CD4-positive, CD25-positive, alpha-beta regulatory T cell (primary cell): ENCODE results near the gene GMDS. TPM values are rescaled to one million over a fixed set of nuclear protein-coding genes. Genes with fewer than 3 reads are reported as not detected.

ENCODE experiments used
- ATAC-seq, 2 donors: fragments of 150-1000 bp; cut with Tn5 transposase; one replicate each; pipeline ENCODE4 v1.10.0; 2021; ENCODE audit warnings: low read depth in 2 of 2, moderate number of reproducible peaks in 2 of 2, moderate library complexity in 1 of 2
- DNase-seq, 3 donors: peaks; one replicate each; pipeline versions ENCODE4 v3.0.0 to v3.0.0-alpha.2; 2012 to 2022; ENCODE audit warnings: mixed read lengths in 1 of 3
- H3K27ac ChIP-seq: one replicate; pipeline ENCODE4 v1.7.0; 2013; ENCODE audit warnings: mild to moderate bottlenecking, low read length; ENCODE audit not compliant: insufficient read depth, poor library complexity, severe bottlenecking
- H3K27me3 ChIP-seq: one replicate; pipeline ENCODE4 v1.7.0; 2013; ENCODE audit warnings: low read length; ENCODE audit not compliant: control insufficient read depth, insufficient read depth
- H3K36me3 ChIP-seq: one replicate; pipeline ENCODE4 v1.7.0; 2013; ENCODE audit warnings: mild to moderate bottlenecking, low read length, moderate library complexity; ENCODE audit not compliant: control insufficient read depth, insufficient read depth
- H3K4me1 ChIP-seq: 2 replicates; pipeline ENCODE4 v1.7.0; 2013; ENCODE audit warnings: mild to moderate bottlenecking, low read length; ENCODE audit not compliant: insufficient read depth, control insufficient read depth, poor library complexity, severe bottlenecking
- H3K4me3 ChIP-seq: one replicate; pipeline ENCODE4 v1.7.0; 2013; ENCODE audit warnings: low read depth, mild to moderate bottlenecking, low read length, moderate library complexity
- H3K9me3 ChIP-seq, 2 experiments: 1 replicate in 1 of 2; 2 replicates in 1 of 2; pipeline ENCODE4 v1.7.0; 2013; ENCODE audit warnings: low read length in 2 of 2, mild to moderate bottlenecking in 1 of 2, moderate library complexity in 1 of 2; ENCODE audit not compliant: control insufficient read depth in 2 of 2
- H3K27ac Mint-ChIP-seq, 3 donors: one replicate each; pipeline ENCODE4 v1.8.0; 2020 to 2022; ENCODE audit warnings: mild to moderate bottlenecking in 3 of 3, mixed read lengths in 3 of 3, moderate library complexity in 2 of 3
- H3K27me3 Mint-ChIP-seq: one replicate; pipeline ENCODE4 v1.8.0; 2022; ENCODE audit warnings: mild to moderate bottlenecking, mixed read lengths
- H3K36me3 Mint-ChIP-seq: one replicate; pipeline ENCODE4 v1.8.0; 2020; ENCODE audit warnings: mixed read lengths
- H3K4me1 Mint-ChIP-seq, 4 donors: one replicate each; pipeline ENCODE4 v1.8.0; 2020 to 2022; ENCODE audit warnings: mixed read lengths in 4 of 4, mild to moderate bottlenecking in 1 of 4
- H3K4me3 Mint-ChIP-seq, 4 donors: one replicate each; pipeline ENCODE4 v1.8.0; 2020 to 2022; ENCODE audit warnings: mild to moderate bottlenecking in 4 of 4, mixed read lengths in 4 of 4, moderate library complexity in 3 of 4
- H3K9me3 Mint-ChIP-seq, 7 donors: one replicate each; pipeline ENCODE4 v1.8.0; 2020 to 2022; ENCODE audit warnings: mixed read lengths in 7 of 7, mild to moderate bottlenecking in 3 of 7, moderate library complexity in 2 of 7
- polyA plus RNA-seq, 4 donors: library from polyadenylated mRNA; unstranded; fragments of 300-500 nt; fragmentation: Illumina TruSeq; gene quantifications; one replicate each; pipeline ENCODE4 v1.2.3, GENCODE V29; 2021
- total RNA-seq: library from RNA; stranded (reverse); gene quantifications from one replicate; pipeline ENCODE4 v1.2.3, GENCODE V29; 2022

The GMDS gene
- total and polyA plus RNA-seq, 5 donors from 2014 or later = 17.5 to 23.9 (median 20.2) TPM

DNA sequence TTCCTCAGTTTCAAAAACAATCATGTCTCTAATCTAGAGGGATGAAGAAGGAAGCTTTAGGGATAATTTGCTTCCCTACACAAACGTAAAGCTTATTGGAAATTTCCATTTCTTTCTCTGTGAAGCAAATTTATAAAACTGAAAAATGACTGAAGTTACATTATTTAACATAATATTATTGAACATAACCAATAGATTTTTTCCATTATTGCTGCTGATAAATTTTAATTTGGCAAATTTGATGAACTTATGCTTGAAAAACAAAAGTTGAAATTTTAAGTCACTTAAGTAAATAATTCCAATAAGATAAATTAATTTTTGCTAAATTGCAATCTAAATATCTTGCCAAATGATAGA lies 140.9 kb downstream of the GMDS start:
- no peak for ATAC-seq
- Histone ChIP-seq H3K36me3 (no peaks in the 10 kb centered on the region), H3K27me3 (no peaks in the 10 kb centered on the region), H3K27ac (no peak overlapping the region), H3K9me3 (no peaks in the 10 kb centered on the region), H3K4me1 (no peaks in the 10 kb centered on the region), H3K4me3 (no peak overlapping the region)
- H3K27ac Mint-ChIP-seq = no peak overlapping the region
- no peak overlapping the region for H3K4me3 Mint-ChIP-seq
- H3K4me1 Mint-ChIP-seq = peaks cover 0 to 2% (median 0%) of the 10 kb centered on the region in 4 donors
- H3K27me3 Mint-ChIP-seq = no peaks in the 10 kb centered on the region
- no peak for DNase-seq
- H3K9me3 Mint-ChIP-seq = no peaks in the 10 kb centered on the region
- peaks cover 9% of the 10 kb centered on the region for H3K36me3 Mint-ChIP-seq

DNA sequence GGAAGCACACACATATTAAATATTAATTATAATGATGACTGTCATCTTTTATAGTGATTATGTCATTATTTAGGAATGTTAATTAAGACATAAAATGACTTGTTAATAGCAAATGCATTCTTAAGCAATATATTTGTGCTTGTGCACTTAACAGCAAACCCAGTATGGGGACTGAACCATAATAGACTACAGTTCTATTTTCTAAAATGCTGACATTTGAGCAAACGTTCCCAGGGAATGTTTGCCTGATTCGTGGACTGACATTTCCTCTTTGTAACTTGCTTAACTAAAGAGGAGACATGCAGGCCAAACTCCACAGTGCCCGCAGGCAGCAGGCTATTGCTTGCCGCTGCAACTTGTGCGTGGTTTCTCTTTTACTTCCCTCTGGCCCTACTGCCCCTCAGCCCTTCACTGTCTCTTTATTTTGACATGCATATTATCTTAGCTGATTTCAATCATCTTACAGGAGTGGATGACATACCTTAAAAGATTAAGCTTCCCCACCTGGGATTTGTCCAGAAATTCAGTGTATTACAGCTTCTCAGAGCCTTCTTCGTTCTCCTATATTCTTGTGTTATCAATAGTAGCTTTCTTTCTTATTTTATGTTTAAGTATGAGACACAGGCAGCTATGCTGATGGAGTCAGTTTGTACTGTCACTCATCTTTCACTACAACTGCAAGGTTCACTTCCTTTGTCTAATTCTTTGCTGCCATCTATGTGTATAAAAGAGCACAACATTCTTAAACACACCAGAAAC lies 141.5 kb downstream of the GMDS start:
- peak in 2 of 3 donors; percentile 30 to 51 for DNase-seq
- Histone ChIP-seq H3K9me3 (no peaks in the 10 kb centered on the region), H3K27ac (no peak overlapping the region), H3K4me1 (no peaks in the 10 kb centered on the region), H3K4me3 (no peak overlapping the region), H3K27me3 (no peaks in the 10 kb centered on the region), H3K36me3 (no peaks in the 10 kb centered on the region)
- peaks cover 5% of the 10 kb centered on the region for H3K36me3 Mint-ChIP-seq
- ATAC-seq = no peak
- no peaks in the 10 kb centered on the region for H3K4me1 Mint-ChIP-seq
- no peaks in the 10 kb centered on the region for H3K27me3 Mint-ChIP-seq
- H3K4me3 Mint-ChIP-seq = no peak overlapping the region
- no peaks in the 10 kb centered on the region for H3K9me3 Mint-ChIP-seq
- H3K27ac Mint-ChIP-seq = no peak overlapping the region

DNA sequence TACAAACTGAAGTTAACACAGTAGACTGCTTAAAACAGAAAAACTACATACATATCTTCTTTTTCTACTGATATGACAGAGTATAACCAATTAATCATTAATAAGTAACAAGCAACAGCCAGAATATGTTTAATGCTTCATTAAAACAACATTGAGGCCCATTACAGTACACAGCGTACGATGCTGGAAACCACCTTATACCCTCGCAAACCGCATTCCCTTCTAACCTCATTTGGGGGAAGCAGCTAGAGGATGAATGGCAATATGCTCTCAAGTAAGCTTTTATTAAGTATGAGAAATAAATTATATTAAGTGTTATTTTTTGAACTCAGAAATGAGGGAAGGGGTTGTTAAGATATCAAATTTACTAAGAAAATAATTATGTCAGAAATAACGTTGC lies 142.4 kb downstream of the GMDS start:
- DNase-seq = no peak
- no peak for ATAC-seq

DNA sequence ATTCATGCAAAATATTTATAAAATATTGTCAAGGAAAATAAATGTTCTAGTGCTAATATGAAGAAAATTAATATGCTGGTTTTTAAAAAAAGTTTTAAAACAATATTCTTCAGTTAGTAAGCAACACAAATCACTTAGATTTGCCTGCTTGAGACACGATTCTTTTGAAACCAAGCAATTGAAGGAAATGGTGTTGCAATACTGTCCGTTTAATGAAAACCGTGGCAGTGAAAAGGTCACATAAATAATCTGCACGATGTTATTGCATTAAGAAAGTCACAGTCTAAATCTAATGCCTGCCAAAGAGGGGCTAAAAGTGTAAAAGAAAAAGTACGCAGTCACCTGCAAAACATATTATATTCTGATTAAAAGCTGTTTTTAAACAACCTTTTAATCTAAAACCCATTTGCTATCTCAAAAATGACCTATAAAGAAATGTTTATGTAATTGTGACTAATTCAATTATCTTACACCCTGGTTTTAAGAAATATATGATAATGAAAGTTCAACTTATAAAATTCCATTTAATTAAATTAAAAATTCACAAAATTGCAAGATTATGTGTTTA lies 143.0 kb downstream of the GMDS start:
- Mint-ChIP-seq H3K27me3 (no peaks in the 10 kb centered on the region), H3K36me3 (no peaks in the 10 kb centered on the region), H3K27ac (no peak overlapping the region), H3K4me1 (no peaks in the 10 kb centered on the region), H3K4me3 (no peak overlapping the region), H3K9me3 (no peaks in the 10 kb centered on the region)
- Histone ChIP-seq H3K36me3 (no peaks in the 10 kb centered on the region), H3K27ac (no peak overlapping the region), H3K27me3 (no peaks in the 10 kb centered on the region), H3K9me3 (no peaks in the 10 kb centered on the region), H3K4me1 (no peaks in the 10 kb centered on the region), H3K4me3 (no peak overlapping the region)
- ATAC-seq (no peak), DNase-seq (no peak)

More for the DNA sequence above, 142.4 kb downstream of the GMDS start:
- Mint-ChIP-seq H3K9me3 (no peaks in the 10 kb centered on the region), H3K4me1 (no peaks in the 10 kb centered on the region), H3K27ac (no peak overlapping the region), H3K27me3 (no peaks in the 10 kb centered on the region), H3K4me3 (no peak overlapping the region), H3K36me3 (no peaks in the 10 kb centered on the region)
- Histone ChIP-seq H3K27ac (no peak overlapping the region), H3K4me3 (no peak overlapping the region), H3K36me3 (no peaks in the 10 kb centered on the region), H3K4me1 (no peaks in the 10 kb centered on the region), H3K9me3 (no peaks in the 10 kb centered on the region), H3K27me3 (no peaks in the 10 kb centered on the region)

DNA sequence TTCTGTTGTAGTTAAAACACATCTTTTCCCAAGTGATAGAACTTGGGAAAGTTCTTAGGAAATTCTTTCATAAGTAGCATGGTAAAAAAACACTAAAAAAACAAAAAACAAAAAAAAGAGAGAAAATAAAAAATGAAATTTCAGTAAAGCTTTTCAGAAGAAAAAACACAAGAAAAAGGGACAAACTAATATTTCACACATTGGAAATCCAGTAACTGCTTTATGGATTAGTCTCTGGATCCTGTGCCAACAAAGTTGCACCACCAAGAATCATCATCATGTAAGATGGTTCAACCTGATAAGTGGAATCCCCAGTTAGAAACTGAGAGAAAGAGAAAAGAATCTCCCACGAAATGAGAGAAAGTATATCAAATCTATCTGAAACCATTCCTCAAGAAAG lies 144.2 kb downstream of the GMDS start:
- no peak overlapping the region for H3K27ac Mint-ChIP-seq
- Histone ChIP-seq H3K36me3 (no peaks in the 10 kb centered on the region), H3K27me3 (no peaks in the 10 kb centered on the region), H3K4me1 (no peaks in the 10 kb centered on the region), H3K9me3 (no peaks in the 10 kb centered on the region), H3K27ac (no peak overlapping the region), H3K4me3 (no peak overlapping the region)
- no peaks in the 10 kb centered on the region for H3K9me3 Mint-ChIP-seq
- no peaks in the 10 kb centered on the region for H3K36me3 Mint-ChIP-seq
- no peaks in the 10 kb centered on the region for H3K4me1 Mint-ChIP-seq
- ATAC-seq (no peak), DNase-seq (no peak)
- no peaks in the 10 kb centered on the region for H3K27me3 Mint-ChIP-seq
- H3K4me3 Mint-ChIP-seq = no peak overlapping the region

DNA sequence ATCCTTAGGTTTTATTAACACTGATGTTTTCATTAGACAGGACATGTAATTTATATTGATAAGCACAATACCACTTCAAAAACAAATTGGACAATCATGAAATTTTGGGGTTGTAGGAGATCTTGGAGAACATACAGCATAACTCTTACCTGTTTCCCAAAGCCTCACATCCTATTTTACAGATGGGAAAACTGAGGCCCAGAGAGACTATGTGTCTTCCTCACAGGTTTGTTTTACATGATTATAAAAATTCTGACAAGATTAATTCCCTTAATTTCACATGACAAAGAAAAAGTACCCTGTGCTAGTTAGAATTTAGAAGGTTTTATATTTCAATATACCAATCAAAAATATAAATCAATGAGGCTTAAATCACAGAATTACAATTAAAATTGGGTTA lies 145.5 kb downstream of the GMDS start:
- Mint-ChIP-seq H3K4me3 (no peak overlapping the region), H3K27ac (no peak overlapping the region), H3K27me3 (no peaks in the 10 kb centered on the region), H3K9me3 (no peaks in the 10 kb centered on the region), H3K36me3 (no peaks in the 10 kb centered on the region), H3K4me1 (no peaks in the 10 kb centered on the region)
- Histone ChIP-seq H3K27ac (no peak overlapping the region), H3K36me3 (no peaks in the 10 kb centered on the region), H3K4me1 (no peaks in the 10 kb centered on the region), H3K27me3 (no peaks in the 10 kb centered on the region), H3K9me3 (no peaks in the 10 kb centered on the region), H3K4me3 (no peak overlapping the region)
- ATAC-seq (no peak), DNase-seq (no peak)

DNA sequence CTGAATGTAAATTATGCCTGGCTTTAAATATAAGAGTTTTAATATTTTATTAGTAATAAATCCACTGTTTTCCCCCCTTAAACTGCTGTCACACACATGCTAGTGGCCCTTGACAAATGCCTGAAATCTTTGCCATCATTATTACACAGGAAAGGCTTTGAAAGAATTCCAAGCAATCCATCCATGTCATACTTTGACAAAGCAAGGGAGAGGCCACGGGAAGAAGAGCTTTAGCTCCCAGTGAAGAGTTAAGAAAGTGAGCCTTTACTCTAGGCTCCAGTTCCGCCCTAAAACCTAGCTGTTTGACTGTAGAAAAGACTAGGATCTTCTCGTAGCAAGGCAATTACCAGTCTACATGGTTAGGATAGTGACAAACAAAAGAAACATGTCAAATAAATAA lies 147.9 kb downstream of the GMDS start:
- no peaks in the 10 kb centered on the region for H3K27me3 Mint-ChIP-seq
- no peaks in the 10 kb centered on the region for H3K4me1 Mint-ChIP-seq
- Histone ChIP-seq H3K4me3 (no peak overlapping the region), H3K27me3 (no peaks in the 10 kb centered on the region), H3K36me3 (no peaks in the 10 kb centered on the region), H3K4me1 (no peaks in the 10 kb centered on the region), H3K9me3 (no peaks in the 10 kb centered on the region), H3K27ac (no peak overlapping the region)
- ATAC-seq (no peak), DNase-seq (no peak)
- H3K4me3 Mint-ChIP-seq = no peak overlapping the region
- H3K9me3 Mint-ChIP-seq = no peaks in the 10 kb centered on the region
- H3K27ac Mint-ChIP-seq = no peak overlapping the region
- peaks cover 6% of the 10 kb centered on the region for H3K36me3 Mint-ChIP-seq

DNA sequence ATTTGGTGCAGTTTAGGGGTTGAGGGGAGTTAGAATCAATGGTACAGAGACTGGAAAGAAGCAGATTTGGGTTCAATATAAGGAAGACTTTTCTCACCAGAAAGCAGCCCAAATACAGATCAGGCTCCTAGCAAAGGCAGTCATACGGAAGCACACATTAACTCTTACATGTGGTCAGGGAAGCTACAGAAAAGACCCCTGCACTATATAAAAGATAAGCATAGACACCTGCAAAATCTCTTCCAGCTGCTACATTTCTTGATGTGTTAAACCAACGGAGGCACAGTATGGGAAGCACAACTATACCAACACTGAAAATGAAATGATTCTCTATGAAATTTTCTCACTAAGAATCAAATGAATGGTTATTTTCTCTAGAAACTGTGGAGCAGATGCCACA lies 150.8 kb downstream of the GMDS start:
- Mint-ChIP-seq H3K36me3 (peaks cover 14% of the 10 kb centered on the region), H3K9me3 (no peaks in the 10 kb centered on the region), H3K27ac (no peak overlapping the region), H3K27me3 (no peaks in the 10 kb centered on the region), H3K4me3 (no peak overlapping the region), H3K4me1 (peaks cover 0 to 3% (median 0%) of the 10 kb centered on the region in 4 donors)
- ATAC-seq = no peak
- Histone ChIP-seq H3K4me3 (no peak overlapping the region), H3K36me3 (no peaks in the 10 kb centered on the region), H3K27me3 (no peaks in the 10 kb centered on the region), H3K4me1 (no peaks in the 10 kb centered on the region), H3K9me3 (no peaks in the 10 kb centered on the region), H3K27ac (no peak overlapping the region)
- no peak for DNase-seq
